HepG2 (cell line): Measurements from ENCODE around the gene ARHGDIA. TPM values are rescaled to one million over a fixed set of nuclear protein-coding genes. Genes with fewer than 3 reads are reported as not detected.

Experiments
- MEF2D ChIP-seq: sonication (generic); formaldehyde crosslinking; IDR thresholded peaks from 2 replicates; pipeline ENCODE4 v1.5.1; 2020; ENCODE audit warnings: mild to moderate bottlenecking, missing genetic modification reagents
- NFATC3 ChIP-seq: sonication (generic); formaldehyde crosslinking; IDR thresholded peaks from 2 replicates; pipeline ENCODE4 v1.5.1; 2020; ENCODE audit warnings: mild to moderate bottlenecking, missing genetic modification reagents
- POLR2AphosphoS5 ChIP-seq: IDR thresholded peaks from 2 replicates; pipeline ENCODE4 v1.6.1; 2012; ENCODE audit warnings: low read depth, low read length
- SRSF1 ChIP-seq: fragments of 200-400 bp; formaldehyde crosslinking; optimal IDR thresholded peaks from 2 replicates; pipeline ENCODE3; 2017; ENCODE audit warnings: mild to moderate bottlenecking, low read depth, low read length, moderate library complexity
- ZNF484 ChIP-seq: sonication (generic); formaldehyde crosslinking; IDR thresholded peaks from 2 replicates; pipeline ENCODE4 v1.5.1; 2020; ENCODE audit warnings: mild to moderate bottlenecking, low read depth, missing genetic modification reagents, borderline replicate concordance
- polyA plus RNA-seq, 8 experiments: library from polyadenylated mRNA; depleted of rRNA in 3 of 8; stranded (reverse) in 7 of 8; unstranded in 1 of 8; fragments of >200 nt; fragmentation: Illumina TruSeq in 4 of 8; extraction: Trizol in 4 of 8; gene quantifications; 2 replicates each; pipeline versions ENCODE4 v1.2.1 to v1.2.3, GENCODE V29; 2011 to 2016; ENCODE audit warnings: low read depth in 4 of 8, missing spikeins in 1 of 8, mixed read lengths in 1 of 8; ENCODE audit not compliant: insufficient read depth in 1 of 8
- total RNA-seq, 5 experiments: library from RNA; depleted of rRNA; stranded (reverse); fragments of >200 nt; fragmentation: Illumina TruSeq; extraction: Trizol; gene quantifications; 2 replicates each; pipeline ENCODE4 v1.2.3, GENCODE V29; 2016; ENCODE audit warnings: low read depth in 1 of 5
- TF ChIP-seq, protein P1 (sequence below), 2 experiments: sonication (generic) in 1 of 2; formaldehyde crosslinking in 1 of 2; IDR thresholded peaks; 2 replicates each; pipeline versions ENCODE4 v1.4.0 to v1.6.1; 2016 to 2020; ENCODE audit warnings: borderline replicate concordance in 1 of 2, low read depth in 1 of 2, mild to moderate bottlenecking in 1 of 2, missing genetic modification reagents in 1 of 2
- TF ChIP-seq, protein P2 (sequence below): sonication (generic); formaldehyde crosslinking; IDR thresholded peaks from 2 replicates; pipeline ENCODE4 v1.4.0; 2020; ENCODE audit warnings: mild to moderate bottlenecking, missing genetic modification reagents
- TF ChIP-seq, protein P3 (sequence below): sonication (generic); formaldehyde crosslinking; IDR thresholded peaks from 2 replicates; pipeline ENCODE4 v1.4.0; 2020; ENCODE audit warnings: missing genetic modification reagents
- TF ChIP-seq, protein P4 (sequence below): sonication (generic); formaldehyde crosslinking; IDR thresholded peaks from 2 replicates; pipeline ENCODE4 v1.4.0; 2020; ENCODE audit warnings: missing genetic modification reagents
- TF ChIP-seq, protein P5 (sequence below): sonication (generic); formaldehyde crosslinking; IDR thresholded peaks from 2 replicates; pipeline ENCODE4 v1.8.0; 2022; ENCODE audit warnings: mild to moderate bottlenecking, missing genetic modification reagents, moderate library complexity

ARHGDIA gene
- total and polyA plus RNA-seq, 2 of the 13 experiments (the other 11 are each of a cell fraction or from before 2014, with no cell fraction given): 40.0 to 64.0 TPM

DNA sequence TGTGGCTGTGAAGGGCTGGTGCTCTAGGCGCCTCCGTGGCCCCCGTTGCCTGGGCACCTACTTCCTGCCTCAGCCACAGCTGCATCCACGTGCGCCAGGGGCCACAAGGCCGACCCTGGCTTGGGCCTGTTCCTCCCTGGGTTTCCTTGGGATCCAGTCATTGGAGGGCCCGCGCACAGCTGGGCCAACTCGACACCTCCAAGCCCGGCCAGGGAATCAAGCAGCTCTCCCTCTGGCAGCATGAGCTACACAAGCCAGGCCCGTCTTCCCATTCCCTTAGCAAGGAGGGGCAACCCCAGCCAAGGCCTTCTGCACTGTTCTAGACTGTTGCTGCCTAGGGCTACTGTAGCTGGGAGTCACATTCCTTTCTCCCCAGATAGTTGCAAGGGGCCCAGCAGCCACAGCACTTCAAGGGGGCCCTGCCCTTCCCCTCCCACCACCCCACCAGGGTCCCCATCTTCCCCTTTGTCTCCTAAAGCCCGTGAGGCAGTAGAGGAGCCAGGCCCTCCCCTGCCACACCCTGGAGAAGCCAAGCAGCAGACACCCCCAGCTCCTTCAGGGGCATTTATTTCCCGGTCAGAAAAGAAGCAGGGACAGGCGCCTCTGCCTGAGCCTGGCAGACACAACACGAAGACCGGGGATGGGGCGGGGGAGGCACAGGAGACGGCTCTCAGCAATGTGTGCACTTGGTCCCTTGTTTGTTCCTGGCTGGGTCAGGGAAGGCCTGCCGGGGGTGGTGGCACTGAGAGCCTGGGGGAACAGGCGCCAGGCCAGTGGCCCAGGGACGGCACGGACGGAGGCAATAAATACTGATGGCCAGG lies 3.8 kb downstream of the ARHGDIA start (continued):
- TF ChIP-seq, protein P1, sequence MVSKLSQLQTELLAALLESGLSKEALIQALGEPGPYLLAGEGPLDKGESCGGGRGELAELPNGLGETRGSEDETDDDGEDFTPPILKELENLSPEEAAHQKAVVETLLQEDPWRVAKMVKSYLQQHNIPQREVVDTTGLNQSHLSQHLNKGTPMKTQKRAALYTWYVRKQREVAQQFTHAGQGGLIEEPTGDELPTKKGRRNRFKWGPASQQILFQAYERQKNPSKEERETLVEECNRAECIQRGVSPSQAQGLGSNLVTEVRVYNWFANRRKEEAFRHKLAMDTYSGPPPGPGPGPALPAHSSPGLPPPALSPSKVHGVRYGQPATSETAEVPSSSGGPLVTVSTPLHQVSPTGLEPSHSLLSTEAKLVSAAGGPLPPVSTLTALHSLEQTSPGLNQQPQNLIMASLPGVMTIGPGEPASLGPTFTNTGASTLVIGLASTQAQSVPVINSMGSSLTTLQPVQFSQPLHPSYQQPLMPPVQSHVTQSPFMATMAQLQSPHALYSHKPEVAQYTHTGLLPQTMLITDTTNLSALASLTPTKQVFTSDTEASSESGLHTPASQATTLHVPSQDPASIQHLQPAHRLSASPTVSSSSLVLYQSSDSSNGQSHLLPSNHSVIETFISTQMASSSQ (IDR thresholded peaks at IDR 0.05; ENCODE audit: low read depth): 0 out of 2 replicates have a peak, but pooled peaks have one; percentile 31
- TF ChIP-seq, protein P1 (CRISPR knock-in tag; IDR thresholded peaks at IDR 0.05; ENCODE audit: borderline replicate concordance): peak; percentile 37; the same call in 1 of the 2 replicates
- TF ChIP-seq SRSF1 (peak; percentile 97), POLR2AphosphoS5 (peak; percentile 48), NFATC3 (CRISPR knock-in tag) (peak; percentile 90; the same call in 1 of the 2 replicates), ZNF484 (CRISPR knock-in tag) (no peak; the same call in 1 of the 2 replicates), MEF2D (CRISPR knock-in tag) (no peak; the same call in 1 of the 2 replicates)
- TF ChIP-seq, protein P2, sequence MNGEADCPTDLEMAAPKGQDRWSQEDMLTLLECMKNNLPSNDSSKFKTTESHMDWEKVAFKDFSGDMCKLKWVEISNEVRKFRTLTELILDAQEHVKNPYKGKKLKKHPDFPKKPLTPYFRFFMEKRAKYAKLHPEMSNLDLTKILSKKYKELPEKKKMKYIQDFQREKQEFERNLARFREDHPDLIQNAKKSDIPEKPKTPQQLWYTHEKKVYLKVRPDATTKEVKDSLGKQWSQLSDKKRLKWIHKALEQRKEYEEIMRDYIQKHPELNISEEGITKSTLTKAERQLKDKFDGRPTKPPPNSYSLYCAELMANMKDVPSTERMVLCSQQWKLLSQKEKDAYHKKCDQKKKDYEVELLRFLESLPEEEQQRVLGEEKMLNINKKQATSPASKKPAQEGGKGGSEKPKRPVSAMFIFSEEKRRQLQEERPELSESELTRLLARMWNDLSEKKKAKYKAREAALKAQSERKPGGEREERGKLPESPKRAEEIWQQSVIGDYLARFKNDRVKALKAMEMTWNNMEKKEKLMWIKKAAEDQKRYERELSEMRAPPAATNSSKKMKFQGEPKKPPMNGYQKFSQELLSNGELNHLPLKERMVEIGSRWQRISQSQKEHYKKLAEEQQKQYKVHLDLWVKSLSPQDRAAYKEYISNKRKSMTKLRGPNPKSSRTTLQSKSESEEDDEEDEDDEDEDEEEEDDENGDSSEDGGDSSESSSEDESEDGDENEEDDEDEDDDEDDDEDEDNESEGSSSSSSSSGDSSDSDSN (CRISPR knock-in tag): peak; percentile 37; the same call in 1 of the 2 replicates
- TF ChIP-seq, protein P3, sequence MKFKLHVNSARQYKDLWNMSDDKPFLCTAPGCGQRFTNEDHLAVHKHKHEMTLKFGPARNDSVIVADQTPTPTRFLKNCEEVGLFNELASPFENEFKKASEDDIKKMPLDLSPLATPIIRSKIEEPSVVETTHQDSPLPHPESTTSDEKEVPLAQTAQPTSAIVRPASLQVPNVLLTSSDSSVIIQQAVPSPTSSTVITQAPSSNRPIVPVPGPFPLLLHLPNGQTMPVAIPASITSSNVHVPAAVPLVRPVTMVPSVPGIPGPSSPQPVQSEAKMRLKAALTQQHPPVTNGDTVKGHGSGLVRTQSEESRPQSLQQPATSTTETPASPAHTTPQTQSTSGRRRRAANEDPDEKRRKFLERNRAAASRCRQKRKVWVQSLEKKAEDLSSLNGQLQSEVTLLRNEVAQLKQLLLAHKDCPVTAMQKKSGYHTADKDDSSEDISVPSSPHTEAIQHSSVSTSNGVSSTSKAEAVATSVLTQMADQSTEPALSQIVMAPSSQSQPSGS (CRISPR knock-in tag): 0 out of 2 replicates have a peak, but pooled peaks have one; percentile 36
- TF ChIP-seq, protein P4, sequence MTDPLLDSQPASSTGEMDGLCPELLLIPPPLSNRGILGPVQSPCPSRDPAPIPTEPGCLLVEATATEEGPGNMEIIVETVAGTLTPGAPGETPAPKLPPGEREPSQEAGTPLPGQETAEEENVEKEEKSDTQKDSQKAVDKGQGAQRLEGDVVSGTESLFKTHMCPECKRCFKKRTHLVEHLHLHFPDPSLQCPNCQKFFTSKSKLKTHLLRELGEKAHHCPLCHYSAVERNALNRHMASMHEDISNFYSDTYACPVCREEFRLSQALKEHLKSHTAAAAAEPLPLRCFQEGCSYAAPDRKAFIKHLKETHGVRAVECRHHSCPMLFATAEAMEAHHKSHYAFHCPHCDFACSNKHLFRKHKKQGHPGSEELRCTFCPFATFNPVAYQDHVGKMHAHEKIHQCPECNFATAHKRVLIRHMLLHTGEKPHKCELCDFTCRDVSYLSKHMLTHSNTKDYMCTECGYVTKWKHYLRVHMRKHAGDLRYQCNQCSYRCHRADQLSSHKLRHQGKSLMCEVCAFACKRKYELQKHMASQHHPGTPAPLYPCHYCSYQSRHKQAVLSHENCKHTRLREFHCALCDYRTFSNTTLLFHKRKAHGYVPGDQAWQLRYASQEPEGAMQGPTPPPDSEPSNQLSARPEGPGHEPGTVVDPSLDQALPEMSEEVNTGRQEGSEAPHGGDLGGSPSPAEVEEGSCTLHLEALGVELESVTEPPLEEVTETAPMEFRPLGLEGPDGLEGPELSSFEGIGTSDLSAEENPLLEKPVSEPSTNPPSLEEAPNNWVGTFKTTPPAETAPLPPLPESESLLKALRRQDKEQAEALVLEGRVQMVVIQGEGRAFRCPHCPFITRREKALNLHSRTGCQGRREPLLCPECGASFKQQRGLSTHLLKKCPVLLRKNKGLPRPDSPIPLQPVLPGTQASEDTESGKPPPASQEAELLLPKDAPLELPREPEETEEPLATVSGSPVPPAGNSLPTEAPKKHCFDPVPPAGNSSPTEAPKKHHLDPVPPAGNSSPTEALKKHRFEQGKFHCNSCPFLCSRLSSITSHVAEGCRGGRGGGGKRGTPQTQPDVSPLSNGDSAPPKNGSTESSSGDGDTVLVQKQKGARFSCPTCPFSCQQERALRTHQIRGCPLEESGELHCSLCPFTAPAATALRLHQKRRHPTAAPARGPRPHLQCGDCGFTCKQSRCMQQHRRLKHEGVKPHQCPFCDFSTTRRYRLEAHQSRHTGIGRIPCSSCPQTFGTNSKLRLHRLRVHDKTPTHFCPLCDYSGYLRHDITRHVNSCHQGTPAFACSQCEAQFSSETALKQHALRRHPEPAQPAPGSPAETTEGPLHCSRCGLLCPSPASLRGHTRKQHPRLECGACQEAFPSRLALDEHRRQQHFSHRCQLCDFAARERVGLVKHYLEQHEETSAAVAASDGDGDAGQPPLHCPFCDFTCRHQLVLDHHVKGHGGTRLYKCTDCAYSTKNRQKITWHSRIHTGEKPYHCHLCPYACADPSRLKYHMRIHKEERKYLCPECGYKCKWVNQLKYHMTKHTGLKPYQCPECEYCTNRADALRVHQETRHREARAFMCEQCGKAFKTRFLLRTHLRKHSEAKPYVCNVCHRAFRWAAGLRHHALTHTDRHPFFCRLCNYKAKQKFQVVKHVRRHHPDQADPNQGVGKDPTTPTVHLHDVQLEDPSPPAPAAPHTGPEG (CRISPR knock-in tag): no peak
- TF ChIP-seq, protein P5, sequence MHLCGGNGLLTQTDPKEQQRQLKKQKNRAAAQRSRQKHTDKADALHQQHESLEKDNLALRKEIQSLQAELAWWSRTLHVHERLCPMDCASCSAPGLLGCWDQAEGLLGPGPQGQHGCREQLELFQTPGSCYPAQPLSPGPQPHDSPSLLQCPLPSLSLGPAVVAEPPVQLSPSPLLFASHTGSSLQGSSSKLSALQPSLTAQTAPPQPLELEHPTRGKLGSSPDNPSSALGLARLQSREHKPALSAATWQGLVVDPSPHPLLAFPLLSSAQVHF (CRISPR knock-in tag): peak; percentile 83
